Lung (tissue), 12 donors: Measurements from ENCODE around the gene GPR34. TPM values are rescaled to one million over a fixed set of nuclear protein-coding genes. Genes with fewer than 3 reads are reported as not detected.

ENCODE experiments used
- ATAC-seq: fragments of 200-7000 bp; cut with Tn5 transposase; one replicate; pipeline ENCODE4 v1.9.1; 2020; ENCODE audit warnings: moderate number of reproducible peaks; ENCODE audit not compliant: insufficient read depth, low FRiP score
- DNase-seq, 3 donors: peaks; one replicate each; pipeline ENCODE4 v3.0.0-alpha.2; 2013 to 2017
- H3K27ac ChIP-seq, 2 donors: one replicate each; pipeline ENCODE4 v1.5.1; 2013; ENCODE audit warnings: mild to moderate bottlenecking in 2 of 2, moderate library complexity in 2 of 2, control low read depth in 1 of 2, inconsistent platforms in 1 of 2, low read depth in 1 of 2, low read length in 1 of 2
- H3K27me3 ChIP-seq, 3 donors: one replicate each; pipeline ENCODE4 v1.5.1; 2013; ENCODE audit warnings: low read length in 2 of 3; ENCODE audit not compliant: control insufficient read depth in 3 of 3, insufficient read depth in 3 of 3
- H3K36me3 ChIP-seq, 4 donors: one replicate each; pipeline ENCODE4 v1.5.1; 2013; ENCODE audit warnings: low read length in 4 of 4, mild to moderate bottlenecking in 1 of 4, moderate library complexity in 1 of 4; ENCODE audit not compliant: control insufficient read depth in 4 of 4, insufficient read depth in 4 of 4
- H3K4me1 ChIP-seq, 5 donors: one replicate each; pipeline ENCODE4 v1.5.1; 2013; ENCODE audit warnings: low read length in 5 of 5, mild to moderate bottlenecking in 2 of 5, moderate library complexity in 1 of 5; ENCODE audit not compliant: control insufficient read depth in 5 of 5, insufficient read depth in 5 of 5
- H3K4me3 ChIP-seq: one replicate; pipeline ENCODE4 v1.5.1; 2013; ENCODE audit warnings: mild to moderate bottlenecking, control low read depth, moderate library complexity
- H3K9ac ChIP-seq, 2 donors: one replicate each; pipeline ENCODE4 v1.5.1; 2013; ENCODE audit warnings: low read length in 2 of 2, control low read depth in 1 of 2; ENCODE audit not compliant: insufficient read depth in 1 of 2
- H3K9me3 ChIP-seq, 4 donors: one replicate each; pipeline ENCODE4 v1.5.1; 2013; ENCODE audit warnings: low read length in 3 of 4, mild to moderate bottlenecking in 1 of 4, moderate library complexity in 1 of 4; ENCODE audit not compliant: control insufficient read depth in 4 of 4, insufficient read depth in 3 of 4
- CTCF ChIP-seq: IDR thresholded peaks from 2 replicates; pipeline ENCODE4 v1.5.1; 2012; ENCODE audit warnings: mild to moderate bottlenecking; ENCODE audit errors: control extremely low read depth, extremely low read depth
- WGBS, 2 donors: extraction: QIAGEN DNeasy Blood & Tissue Kit; methylation state at CpG; one replicate each; pipeline ENCODE4 v1.1.7; 2013; 5-methylcytosine and 5-hydroxymethylcytosine counted together
- polyA plus RNA-seq, 2 donors: library from polyadenylated mRNA; stranded (reverse); fragments of 200-250 nt; gene quantifications; one replicate each; pipeline ENCODE4 v1.2.1, GENCODE V29; 2013
- total RNA-seq, 2 donors: library from RNA; depleted of rRNA in 1 of 2; stranded (reverse); fragments of >200 nt in 1 of 2; gene quantifications; one replicate each; pipeline ENCODE4 v1.2.1, GENCODE V29; 2014 to 2021
- donor health status: control.
- donor health status: control.
- donor health status: Bipolar disorder and iron deficiency.
- donor health status: healthy.
- donor health status: DM: yes; HTN: yes; CAD: no.

The GPR34 gene
- total and polyA plus RNA-seq, 4 donors = 4.3 to 9.8 (median 5.3) TPM

- TF ChIP-seq CTCF = no peak
- ATAC-seq (no peak), DNase-seq (peak; percentile 36 to 74 (median 66))
- no peaks in the 10 kb centered on the region for H3K9me3 ChIP-seq
- 69 to 87% methylated on average over 6 of the region's 6 CpGs for WGBS, 2 donors
- no peak overlapping the region for H3K4me3 ChIP-seq
- H3K9ac ChIP-seq = no peak overlapping the region
- peaks cover 0 to 3% (median 0%) of the 10 kb centered on the region in 5 donors for H3K4me1 ChIP-seq
- H3K27ac ChIP-seq = no peak overlapping the region
- no peaks in the 10 kb centered on the region for H3K36me3 ChIP-seq
- H3K27me3 ChIP-seq = peaks cover 0 to 31% (median 10%) of the 10 kb centered on the region in 3 donors
Measured at GRCh38 chrX:41677183-41678060, 11.4 kb upstream of the GPR34 start.

- DNase-seq (peak in 2 of 3 donors; percentile 24 to 46), ATAC-seq (no peak)
- Histone ChIP-seq H3K27me3 (peaks cover 0 to 30% (median 2%) of the 10 kb centered on the region in 3 donors), H3K27ac (no peak overlapping the region), H3K9ac (no peak overlapping the region), H3K4me3 (no peak overlapping the region), H3K36me3 (no peaks in the 10 kb centered on the region), H3K9me3 (no peaks in the 10 kb centered on the region), H3K4me1 (no peaks in the 10 kb centered on the region)
- 44 to 50% methylated on average over 3 of the region's 3 CpGs for WGBS, 2 donors
- TF ChIP-seq CTCF = no peak
Measured at GRCh38 chrX:41684138-41684537, 4.6 kb upstream of the GPR34 start.

DNA sequence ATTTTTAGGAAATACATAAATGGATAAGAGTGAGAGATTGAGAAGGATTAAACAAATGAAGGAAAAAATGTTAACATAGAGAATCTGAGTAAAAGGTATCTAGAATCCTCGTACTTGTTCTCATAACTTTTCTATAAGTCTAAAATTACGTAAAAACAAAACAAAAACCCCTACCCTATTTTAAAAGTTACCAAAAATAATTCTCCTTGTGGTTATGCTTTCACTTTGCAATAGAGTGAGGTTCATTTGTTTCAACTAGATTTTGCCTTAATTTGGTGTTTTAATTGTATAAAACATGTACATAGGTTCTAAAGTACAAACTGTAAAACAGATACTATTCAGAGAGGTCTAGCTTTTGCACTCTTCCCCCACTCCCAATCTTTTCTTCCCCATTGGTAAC, 3.8 kb upstream of the GPR34 start:
- H3K27me3 ChIP-seq = peaks cover 0 to 30% (median 2%) of the 10 kb centered on the region in 3 donors
- no peak for TF ChIP-seq CTCF
- H3K27ac ChIP-seq = no peak overlapping the region
- no peak overlapping the region for H3K9ac ChIP-seq
- H3K9me3 ChIP-seq = no peaks in the 10 kb centered on the region
- no peaks in the 10 kb centered on the region for H3K4me1 ChIP-seq
- DNase-seq (no peak), ATAC-seq (no peak)
- no peaks in the 10 kb centered on the region for H3K36me3 ChIP-seq
- H3K4me3 ChIP-seq = no peak overlapping the region
- 82 to 89% methylated on average over 2 of the region's 2 CpGs for WGBS, 2 donors
